Bone marrow (tissue), 2 donors: ENCODE measurements around the gene DDI2.

ENCODE experiments used
- DNase-seq, 2 donors: peaks; one replicate each; lab custom pipeline; 2025; lab: John Stamatoyannopoulos, UW

DDI2 gene

DNA sequence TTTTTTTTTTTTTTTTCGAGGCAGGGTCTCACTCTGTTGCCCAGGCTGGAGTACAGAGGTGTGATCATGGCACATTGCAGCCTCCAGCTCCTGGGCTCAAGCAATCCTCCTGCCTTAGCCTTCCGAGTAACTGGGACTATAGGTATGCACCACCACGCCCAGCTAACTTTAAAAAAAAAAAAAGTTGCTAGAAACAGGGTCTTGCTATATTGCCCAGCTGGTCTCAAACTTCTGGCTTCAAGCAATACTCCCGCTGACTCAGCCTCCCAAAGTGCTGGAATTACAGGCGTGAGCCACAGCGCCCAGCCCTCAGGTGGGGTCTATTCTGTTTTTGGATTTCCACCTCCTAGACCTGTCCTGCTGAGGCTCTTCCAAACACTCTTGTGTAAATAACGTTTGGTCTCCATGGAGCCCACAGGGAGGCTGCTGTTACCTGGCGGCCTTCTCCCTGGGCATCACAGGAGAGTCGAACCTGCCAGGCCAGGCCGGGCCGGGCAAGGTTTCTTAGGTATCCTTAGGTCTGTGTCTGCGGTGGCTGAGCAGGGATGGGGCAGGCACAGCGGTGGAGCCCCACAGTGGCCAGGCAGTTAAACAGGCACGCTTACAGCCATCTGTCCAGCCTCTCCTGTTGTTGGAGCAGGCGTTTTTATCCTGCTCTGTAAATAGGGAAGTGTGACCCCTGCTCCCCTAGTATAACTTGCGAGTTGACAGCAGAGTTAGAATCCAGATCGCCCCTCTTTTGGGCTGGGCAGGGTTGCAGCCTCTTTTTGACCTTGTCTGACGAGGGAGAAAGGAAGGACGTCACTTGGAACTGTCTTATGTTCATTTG is 85.7 kb downstream of the DDI2 start:
- no peak for DNase-seq

DNA sequence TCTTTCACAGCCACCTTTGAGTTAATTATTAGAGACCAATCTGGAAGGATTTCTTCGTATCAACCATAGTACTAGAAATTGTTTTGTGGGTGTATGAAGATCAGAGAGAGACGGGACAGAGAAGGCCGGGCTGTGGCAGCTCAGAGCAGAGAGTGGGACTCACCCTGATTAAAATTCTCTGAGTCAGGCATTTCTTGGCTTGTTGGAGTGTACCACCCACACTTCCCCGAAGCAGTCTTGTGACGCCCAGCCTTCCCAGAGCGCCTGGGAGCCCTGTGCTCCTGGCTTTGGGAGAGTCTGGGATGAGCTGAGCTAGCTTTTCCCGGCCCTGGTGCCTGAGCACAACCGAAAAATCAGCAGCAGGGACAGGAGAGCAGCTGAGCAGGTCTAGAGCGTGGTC is 86.3 kb downstream of the DDI2 start:
- no peak for DNase-seq

GRCh38 chr1:15704526-15705183 is 87.4 kb downstream of the DDI2 start:
- no peak for DNase-seq

DNA sequence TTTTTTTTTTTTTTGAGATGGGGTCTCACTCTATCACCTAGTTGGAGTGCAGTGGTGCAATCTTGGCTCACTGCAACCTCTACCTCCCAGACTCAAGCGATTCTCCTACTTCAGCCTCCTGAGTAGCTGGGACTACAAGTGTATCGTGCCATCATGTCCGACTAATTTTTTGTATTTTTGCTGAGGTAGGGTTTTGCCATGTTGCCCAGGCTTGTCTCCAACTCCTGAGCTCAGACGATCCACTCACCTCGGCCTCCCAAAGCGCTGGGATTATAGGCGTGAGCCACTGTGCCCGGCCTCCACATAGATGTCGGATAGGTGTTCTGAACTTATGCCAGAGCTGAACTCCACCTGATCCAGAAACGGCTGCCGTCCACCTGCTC is 87.9 kb downstream of the DDI2 start:
- DNase-seq = no peak

- DNase-seq = no peak
Observed at GRCh38 chr1:15706751-15707150, 89.5 kb downstream of the DDI2 start.

- no peak for DNase-seq
Observed at GRCh38 chr1:15707239-15707925, 90.1 kb downstream of the DDI2 start.

DNA sequence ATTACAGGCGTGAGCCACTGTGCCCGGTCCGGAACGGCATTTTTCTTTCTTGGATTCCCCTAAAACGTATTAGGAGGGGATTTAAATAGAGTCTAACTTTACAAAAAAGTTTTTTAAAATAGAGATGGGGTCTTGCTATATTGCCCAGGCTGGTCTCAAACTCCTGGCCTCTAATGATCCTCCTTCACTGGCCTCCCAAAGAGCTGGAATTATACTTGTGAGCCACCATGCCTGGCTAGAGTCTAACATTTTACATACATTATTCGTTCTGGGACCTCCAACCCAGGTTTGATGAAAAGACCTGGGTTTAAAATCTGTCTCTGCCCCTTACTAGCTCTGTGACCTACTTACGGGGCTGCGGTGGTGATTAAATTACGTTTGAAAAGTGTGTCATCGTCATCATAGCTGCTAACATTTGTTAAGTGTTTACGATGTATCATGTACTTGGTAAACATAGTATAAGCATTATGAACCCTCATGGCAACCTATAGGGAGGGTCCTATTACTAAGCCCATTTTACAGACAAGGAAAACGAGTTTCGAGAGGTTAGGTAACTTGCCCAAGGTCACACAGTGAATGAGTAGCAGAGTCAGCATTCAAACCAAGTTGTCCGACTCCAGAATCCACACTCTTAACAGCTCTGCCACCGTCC is 91.4 kb downstream of the DDI2 start:
- no peak for DNase-seq

DNA sequence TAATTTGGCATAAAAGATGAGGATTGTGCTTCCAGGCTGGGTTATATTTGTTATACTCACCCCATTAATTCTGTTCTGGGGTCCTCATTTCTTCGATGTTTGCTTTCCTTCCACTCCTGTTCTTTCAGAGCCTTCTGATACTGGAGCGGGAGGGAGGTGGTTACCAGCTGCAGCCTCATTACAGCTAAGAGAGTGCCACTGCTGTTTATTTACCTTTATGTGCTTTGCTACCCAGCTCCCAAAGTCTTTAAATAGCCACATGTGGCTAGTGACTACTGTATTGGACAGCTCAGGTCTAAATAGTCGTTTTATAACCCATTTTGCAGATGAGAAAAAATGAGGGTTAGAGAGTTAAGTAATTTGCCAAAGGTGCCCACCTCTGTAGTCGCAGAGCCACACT is 92.0 kb downstream of the DDI2 start:
- DNase-seq = no peak

DNA sequence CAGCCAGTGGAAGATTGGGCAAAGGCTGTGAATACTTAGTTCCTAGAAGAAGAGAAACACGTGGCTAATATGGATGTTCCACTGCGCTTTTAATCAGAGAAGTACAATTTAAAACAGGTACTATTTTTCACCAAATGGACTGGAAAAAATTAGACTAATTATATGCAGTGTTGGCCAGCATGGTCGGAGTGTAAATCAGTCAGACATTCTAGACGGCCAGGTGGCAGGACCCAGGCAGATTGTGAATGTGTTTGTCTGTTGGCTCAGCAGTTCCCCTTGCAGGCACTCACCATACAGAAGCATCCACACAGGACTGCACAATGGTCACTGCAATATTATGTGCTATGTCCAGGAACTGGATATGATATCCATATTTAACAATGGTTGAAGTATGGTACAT is 94.9 kb downstream of the DDI2 start:
- no peak for DNase-seq

DNA sequence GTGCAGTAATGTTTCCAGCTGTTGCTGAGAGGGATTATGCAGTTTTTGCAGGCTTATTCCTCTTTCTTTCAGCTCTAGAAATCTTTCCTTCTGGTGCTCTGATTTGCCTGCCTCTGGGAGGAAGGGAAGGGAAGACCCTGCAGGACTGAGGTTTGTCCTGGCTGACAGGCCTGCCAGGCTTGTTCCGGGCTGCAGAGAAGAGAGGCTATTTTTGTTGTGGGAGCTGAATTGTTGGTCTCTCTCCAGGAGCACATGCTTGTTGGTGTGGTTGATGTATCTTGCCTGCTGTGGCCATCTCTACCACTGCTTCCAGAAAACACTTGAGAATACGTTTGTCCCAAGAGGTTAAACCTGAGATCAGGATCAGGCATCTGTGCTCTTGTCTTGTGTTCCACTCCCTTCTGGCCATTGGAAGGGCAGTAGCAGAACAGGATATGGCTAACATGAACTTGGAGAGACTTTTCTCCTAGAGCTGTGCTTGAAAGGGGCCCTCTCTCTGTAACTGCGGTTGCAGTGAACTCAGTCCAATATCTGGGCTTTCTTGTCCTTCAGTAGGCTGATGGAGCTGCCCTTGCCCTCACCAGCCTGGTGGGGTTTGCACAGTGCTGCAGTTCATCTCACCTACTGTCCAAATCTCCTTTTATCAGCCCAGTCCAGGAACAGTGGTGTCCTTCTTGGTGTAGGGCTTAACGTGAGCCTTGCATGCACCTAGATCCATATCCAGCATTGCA is 97.3 kb downstream of the DDI2 start:
- DNase-seq = no peak

- no peak for DNase-seq
Observed at GRCh38 chr1:15717418-15718125, 100.3 kb downstream of the DDI2 start.

GRCh38 chr1:15718199-15718601 is 100.9 kb downstream of the DDI2 start:
- no peak for DNase-seq
